GM21447 (cell line): ENCODE results near the gene EFCAB12.
A peak's percentile ranks its signal among the peaks of the same experiment; 100 is the strongest.
"Not testable (repeated sequence)": the region's sequence is repeated elsewhere in the genome, so short reads cannot be mapped to it uniquely, and the experiment has no call there.

Experiments used
- ATAC-seq: cut with Tn5 transposase; IDR thresholded peaks from one replicate; pipeline ENCODE4 v1.9.1; 2021; ENCODE audit not compliant: unreplicated experiment

EFCAB12 gene

DNA sequence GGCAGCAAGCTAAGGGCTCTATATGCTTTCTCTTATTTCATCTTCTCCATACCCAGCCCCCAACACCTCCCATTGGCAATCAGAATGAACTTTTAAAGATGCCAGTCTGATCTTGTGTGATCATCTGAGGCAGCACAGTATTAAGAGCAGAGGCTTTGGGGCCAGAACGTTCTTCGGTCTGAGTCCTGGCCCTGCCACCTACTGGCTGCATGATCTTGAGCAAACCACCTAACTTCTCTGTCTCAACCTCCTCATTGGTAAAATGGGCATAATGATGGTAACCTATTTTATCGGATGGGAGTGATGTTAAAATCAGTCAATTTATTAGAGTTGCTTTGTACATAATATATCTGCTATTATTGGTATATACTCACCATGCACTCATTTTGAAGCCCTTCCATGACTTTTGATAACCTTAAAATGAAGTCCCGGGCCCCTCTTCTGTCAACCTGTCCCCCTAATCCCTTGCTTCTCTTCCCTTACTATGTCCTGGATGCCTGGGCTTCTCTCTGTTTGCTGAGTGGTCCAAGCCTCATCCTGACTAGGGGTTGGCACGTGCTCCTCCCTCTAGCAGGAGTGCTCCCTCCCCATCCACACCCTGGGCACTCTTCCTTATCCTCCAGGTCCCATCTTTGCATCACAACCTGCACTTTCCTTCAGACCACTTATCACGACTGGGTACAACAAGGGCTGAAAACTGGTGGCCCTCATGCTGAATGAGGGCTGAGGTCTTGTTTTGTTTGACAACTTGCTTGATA, 6.3 kb downstream of the EFCAB12 start:
- ATAC-seq = no peak

DNA sequence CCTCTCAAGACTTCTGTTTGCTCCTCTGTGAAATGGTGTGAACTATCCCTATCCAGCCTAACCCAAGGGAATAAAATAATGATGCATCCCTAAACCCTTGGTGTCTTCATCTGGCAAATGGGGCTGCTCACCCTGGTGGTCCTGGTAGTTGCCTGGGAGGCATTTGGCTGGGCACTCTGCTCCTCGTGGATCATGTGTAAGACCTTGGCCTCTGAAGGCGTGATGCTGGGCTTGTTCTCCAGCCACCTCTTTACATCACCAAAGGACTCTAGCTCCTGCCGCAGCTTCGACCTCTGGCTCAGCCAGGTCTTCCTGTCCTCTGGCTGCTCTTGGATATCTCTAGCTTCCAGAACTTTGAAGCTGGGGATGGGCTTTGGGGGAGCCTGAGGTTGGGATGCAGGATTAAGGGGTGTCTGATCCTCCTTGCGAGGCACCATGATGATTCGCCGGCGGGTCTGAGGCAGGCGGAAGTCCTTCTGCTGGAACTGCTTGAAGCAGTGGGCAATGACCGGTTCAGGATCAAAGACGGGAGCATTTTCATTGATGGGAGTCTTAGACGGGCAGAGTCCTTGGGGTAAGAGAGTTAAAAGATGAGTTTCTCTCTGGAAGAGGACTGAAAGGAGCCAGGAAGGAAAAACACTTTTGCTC, 7.1 kb downstream of the EFCAB12 start:
- ATAC-seq = no peak

DNA sequence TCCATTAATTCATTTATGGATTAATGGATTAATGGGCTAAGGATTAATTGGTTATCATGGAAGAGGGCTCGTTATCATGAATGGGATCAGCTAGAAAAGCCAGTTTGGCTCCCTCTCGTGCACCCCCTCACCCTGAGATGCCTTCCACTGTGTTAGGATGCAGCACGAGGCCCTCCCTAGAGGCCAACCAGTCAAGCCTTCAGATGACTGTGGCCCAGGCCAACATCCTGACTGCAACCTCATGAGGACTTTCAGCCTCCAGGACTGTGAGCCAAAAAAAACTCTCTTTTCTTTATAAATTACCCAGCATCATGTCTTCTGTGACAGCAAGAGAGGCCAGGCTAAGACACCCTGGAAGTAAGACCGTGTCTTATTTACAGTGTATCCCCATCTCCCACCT, 9.0 kb downstream of the EFCAB12 start:
- ATAC-seq = no peak

DNA sequence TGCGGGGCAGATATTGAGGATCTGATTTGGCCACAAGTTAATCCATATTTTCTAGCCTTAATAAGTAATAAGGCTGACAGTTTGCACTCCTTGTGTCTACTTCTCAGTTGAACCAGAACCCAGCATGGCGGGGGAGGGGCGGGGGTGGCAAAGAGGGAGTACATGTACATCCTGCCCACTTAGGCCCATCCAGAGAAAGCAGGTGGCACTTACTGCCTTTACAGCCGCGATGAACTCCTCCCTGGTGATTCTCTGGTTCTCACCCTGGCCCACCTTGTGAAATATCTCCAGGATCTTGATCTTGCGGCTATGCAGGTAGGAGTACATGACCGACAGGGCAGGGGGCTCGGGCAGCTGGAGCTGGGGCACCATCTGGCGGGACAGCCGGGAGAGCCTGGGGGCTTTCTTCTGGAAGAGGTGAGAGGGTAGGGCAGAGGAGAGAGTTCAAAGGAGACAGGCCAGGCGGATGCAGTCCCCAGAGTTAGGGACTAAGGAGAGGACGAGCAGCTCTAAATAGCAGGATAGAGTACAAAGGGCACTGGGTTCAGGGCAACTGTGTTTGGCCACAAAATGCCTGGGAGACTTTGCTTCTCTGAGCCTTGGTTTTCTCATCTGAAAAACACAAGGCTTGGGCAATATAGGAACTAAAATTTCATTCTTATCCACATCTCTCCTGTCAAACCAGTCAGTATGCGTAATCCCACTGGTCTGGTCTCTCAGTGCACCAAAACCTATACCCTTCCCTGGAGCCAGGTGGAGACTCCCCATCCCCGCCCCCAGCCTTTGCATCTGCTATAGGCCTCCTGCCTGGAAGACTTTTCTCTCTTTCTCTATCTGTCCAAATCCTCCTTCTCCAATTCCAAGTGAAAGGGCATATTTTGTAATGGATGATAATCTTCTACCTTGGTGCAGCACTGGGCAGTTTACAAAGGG, 10.1 kb downstream of the EFCAB12 start:
- ATAC-seq = no peak

DNA sequence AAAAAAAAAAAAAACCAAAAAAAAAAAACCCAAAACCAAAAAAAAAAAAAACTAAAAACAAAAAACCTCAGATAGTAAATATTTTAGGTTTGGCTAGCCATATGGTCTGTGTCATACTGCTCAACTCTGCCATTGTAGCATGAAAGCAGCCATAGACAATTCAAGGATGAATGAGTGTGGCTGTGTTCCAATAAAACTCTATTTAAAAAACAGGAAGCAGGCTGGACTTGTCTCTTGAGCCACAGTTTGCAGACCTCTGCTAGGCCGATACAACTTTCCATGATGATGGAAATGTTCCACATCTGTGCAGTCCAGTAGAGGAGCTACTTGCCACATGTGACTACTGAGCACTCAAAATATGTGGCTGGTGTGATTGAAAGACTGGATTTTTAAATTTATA, 11.1 kb downstream of the EFCAB12 start:
- ATAC-seq = no peak

DNA sequence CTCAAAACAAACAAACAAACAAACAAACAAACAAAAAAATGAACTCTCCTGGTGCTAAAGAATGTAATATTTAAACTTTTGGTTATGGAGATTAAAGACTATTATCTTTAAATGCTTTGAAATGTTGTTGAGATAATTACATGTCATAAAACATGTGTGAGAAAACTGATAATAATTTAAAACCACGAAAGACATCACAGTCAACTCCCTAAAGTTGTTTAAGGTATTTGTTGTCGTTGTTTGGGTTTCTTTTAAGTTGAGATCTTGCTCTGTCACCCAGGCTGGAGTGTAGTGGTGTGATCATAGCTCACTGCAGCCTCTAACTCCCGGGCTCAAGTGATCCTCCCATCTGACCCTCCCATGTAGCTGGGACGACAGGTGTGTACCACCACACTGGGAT, 12.0 kb downstream of the EFCAB12 start:
- no peak for ATAC-seq

DNA sequence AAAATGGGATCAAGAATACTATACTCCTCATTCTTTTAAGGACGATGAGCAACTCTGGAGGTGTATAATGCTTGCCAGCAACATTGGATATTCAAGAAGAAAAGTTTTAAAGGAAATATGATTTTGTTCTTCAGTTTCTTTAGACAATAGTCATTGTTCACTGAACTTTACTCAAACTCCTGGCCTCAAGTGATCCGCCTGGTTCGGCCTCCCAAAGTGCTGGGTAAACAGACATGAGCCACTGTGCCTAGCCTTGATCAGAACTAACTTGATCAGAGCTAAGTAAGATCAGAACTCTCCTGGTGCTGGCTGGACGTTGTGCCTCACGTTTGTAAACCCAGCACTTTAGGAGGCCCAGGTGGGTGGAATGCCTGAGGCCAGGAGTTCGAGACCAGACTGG, 12.6 kb downstream of the EFCAB12 start:
- ATAC-seq = no peak

DNA sequence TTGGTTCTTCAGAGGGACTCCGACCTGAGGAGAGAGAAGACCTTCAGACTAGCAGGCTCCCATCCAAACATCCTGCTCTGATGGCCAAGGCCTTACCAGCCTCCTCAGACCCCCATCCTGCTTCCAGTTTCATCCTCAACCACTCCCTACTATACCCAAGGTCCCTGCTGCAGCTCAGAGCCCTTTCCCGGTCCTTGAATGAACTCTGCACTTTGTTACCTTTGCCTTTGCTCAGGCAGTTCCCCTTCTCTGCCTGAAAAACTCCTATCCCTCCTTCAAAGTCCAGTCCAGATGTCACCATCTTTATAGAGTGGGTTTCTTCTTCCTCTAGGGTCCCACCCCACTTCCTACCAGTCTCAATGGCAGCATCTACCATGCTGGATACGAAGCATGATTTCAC, 13.1 kb downstream of the EFCAB12 start:
- ATAC-seq = no peak

DNA sequence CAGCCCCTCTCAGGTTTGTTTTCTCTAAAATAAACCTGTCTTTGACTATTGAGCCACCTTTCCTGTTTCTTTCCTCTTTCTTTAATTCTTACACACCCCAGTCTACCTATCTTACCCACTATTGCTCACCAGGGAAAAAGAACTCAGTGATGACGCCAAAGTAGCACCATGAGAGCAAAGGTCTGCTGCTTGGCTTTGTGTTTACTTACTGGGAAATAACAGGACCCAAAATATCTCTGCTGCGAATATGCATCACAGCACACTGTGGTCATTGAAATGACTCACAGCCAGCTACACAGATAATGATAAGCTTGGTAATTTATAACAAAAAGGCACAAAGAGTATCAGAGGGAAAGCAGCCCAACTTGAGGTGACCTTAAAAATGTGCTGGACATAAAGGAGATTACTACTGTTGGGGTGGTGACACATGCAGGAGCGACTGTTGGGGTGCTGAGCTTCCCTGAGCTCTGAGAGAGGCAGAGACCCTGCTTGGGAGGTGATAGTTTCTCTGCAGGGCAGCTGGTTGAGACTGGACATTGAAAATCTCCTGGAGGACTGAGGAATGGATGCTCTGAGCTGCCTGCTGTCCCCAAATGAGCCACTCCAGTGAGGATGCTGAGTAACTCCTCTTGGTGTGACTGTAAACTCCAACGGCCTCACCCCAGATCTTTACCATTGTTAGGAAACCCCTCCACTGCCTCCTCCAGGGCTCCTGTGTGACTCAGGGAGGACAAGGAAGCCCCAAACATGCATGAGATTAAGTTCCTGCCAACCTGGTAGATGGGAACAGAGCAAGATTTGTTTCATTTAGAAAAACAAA, 14.5 kb downstream of the EFCAB12 start:
- peak; percentile 92 for ATAC-seq

DNA sequence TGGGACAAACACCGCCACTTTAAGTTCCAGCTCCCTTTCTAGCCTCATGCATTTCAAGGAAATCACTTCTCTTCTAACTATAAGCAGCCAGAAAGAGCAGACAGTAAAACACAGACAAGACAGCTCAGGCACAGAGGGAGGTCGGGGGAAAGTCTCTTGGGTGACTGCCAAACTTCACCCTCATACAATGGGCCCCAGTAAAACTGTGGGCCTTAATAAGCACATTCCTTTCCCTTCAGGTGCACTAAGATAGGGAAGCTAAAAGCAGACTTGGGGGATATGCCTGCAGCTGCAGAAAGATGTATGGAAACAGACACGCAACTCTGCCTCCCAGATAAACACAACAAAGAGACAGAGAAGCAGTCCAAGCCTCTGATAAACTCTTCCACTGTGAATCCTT, 15.2 kb downstream of the EFCAB12 start:
- ATAC-seq = not testable (repeated sequence)

DNA sequence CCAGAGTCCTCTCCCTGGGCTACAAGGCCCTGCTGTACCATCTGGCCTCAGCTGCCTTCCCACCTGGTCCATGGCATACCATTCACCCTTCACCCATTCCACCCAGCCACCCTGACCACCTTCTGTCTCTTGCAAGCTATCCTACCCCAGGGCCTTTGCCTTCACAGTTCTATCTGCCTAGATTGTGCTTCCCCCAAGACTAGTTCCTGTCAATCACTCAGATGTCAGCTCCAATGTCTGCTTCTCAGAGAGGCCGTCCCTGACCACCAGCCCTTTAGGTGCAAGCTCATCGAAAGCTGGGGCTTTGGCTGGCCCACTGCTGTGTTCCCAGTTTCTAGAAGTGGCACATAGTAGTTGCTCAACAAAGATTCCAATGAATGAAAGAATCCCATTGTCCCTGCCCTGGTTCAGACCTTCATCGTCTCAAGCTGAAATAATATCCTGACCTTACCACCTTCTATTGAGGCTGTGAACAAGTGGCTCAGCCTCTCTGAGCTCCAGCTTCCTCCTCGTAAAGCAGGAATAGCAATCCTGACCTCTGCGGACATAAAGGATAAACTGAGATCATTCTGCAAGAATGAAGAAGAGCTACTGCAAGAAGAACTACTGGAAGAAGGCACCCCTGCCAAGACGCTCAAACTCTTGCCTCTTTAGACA, 15.8 kb downstream of the EFCAB12 start:
- ATAC-seq = no peak

DNA sequence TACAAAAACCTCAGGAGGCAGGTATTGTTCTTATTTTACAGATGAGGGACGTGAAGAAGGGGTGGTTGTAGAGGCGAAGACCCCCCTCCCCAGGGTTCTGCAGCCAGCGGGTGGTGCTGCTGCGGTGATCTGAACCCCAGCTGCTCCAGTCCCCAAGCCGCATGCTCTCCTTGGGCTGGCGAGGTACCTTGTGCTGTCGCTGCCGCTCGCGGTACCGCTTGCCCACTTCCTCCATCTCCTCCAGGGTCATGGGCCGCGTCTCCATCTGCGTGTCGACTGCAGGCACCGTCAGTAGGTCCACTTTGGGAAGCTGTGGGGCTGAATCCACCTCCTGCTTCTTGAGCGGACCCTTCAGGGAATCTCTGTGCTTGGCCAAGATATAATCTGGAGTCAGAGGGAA, 17.5 kb downstream of the EFCAB12 start:
- no peak for ATAC-seq

DNA sequence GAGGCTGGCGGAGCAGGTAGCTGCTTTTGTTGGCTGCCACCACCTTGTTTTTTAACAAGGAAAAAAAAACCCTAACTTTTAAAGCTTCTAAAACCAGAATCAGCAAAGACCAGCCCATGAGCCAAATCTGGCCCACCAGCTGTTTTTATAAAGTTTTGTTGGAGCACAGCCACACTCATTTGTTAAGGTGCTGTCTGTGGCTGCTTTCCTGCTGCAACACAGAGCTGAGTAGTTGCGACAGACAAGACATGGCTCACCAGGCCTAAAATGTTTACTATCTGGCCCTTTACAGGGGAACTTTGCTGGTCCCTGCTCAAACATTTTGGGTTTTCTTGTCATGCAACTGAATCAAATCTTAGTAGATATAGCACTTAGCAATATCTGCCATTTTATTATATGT, 18.9 kb downstream of the EFCAB12 start:
- ATAC-seq = no peak

DNA sequence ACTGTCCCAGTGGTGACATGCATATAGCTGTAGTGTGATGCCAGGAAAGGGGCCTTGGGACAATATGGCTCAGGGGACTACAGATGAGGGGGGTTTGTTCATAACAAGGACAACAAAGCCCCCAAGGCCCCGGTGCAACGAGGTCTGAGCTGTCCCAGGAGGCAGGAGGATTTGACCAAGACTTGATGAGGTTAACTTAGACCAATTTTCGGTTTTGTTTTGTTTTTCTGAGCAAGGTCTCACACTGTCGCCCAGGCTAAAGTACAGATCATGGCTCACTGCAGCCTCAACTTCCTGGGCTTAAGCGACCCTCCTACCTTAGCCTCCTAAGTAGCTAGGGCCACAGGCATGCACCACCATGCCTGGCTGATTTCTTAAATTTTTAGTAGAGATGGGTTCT, 23.8 kb downstream of the EFCAB12 start:
- ATAC-seq = no peak

DNA sequence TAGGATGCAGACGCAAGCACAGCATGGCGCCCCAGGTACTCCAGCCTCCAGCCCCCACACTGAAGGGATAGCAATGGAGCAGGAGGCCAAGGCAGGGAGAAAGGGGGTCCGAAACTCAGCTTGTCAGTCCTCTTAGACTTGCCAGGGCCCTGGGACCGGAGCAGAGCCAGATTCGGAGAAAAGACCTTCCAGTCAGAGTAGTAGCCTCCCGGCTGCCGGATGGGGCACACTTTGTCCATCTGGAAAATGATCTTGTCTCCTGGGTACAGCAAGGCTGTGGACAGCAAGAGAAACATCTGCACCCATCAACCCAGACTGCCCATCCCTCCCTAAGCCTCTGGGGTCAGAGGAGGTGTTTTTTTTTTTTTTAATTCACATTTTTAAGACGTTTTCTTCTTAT, 24.3 kb downstream of the EFCAB12 start:
- ATAC-seq = no peak

DNA sequence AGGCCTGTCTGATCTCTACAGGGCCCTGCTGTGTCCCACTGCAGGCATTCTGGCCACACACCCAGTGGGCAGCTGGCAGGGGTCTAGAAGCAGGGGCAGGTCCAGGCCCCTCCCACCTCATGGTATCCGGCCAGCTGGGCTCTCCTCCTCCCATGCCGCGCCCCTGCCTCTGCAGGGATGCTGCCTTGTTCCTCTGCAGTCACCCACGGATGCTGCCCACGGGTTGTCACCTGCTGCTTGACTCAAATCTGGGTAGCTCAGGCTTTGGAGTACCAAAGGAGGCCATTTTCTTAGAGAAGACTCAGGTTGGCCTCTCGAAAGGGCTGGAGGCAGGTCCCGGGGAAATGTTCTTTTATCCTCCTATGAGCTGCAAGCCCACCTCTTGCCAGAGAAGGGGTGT, 25.0 kb downstream of the EFCAB12 start:
- ATAC-seq = no peak

DNA sequence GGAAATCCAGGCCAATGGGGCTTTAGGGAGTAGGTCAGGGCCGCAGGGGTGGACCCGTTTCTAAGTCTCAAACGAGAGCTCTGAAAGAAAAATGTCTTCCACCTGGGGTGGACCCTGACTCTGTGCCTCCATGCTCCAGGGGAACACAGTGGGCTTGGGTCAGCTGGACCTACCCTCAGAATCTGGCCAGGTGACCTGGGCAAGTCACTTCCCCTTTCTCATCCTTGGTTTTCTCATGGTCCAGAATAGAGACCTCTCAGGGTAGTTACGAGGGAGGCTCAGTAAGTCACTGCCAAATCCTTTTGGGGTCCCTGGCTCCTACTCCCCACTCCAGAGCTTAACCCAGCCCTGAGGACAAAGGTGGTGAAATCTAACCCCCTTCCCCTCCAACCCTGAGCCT, 25.8 kb downstream of the EFCAB12 start:
- ATAC-seq = no peak

DNA sequence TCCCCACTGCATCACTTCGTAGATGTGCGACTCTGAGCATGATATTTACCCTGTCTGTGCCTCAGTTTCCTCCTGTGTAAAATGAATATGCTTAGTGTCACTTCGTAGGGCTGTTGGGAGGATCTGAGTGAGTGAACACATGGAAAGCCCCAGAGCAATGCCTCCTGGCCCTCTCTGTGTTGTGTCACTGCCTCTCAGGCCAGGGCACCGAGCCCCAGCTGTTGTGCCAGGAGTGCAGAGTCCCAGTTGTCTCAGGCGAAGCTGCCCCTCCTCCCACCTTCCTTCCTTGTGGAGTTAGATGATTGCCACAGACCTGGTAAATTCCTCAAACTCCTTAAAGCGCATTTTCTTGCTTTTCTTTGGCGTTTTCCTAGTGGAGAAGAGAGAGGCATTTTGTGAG, 26.2 kb downstream of the EFCAB12 start:
- ATAC-seq = no peak

DNA sequence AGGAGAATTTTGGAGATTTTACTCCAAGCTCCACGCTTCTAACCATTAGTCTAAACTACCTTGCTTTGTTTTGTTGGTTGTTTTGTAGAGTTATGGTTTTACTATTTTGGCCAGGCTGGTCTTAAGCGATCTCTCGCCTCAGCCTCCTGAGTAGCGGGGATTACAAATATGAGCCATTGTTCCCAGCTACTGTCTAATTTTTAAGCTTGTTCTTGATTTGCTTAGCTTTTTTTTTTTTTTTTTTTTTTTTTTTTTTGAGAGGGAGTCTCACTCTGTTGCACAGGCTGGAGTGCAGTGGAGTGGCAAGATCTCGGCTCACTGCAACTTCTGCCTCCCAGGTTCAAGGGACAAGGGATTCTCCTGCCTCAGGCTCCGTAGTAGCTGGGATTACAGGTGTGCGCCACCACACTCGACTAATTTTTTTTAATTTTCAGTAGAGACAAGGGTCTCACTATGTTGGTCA, 28.5 kb downstream of the EFCAB12 start:
- peak; percentile 20 for ATAC-seq

DNA sequence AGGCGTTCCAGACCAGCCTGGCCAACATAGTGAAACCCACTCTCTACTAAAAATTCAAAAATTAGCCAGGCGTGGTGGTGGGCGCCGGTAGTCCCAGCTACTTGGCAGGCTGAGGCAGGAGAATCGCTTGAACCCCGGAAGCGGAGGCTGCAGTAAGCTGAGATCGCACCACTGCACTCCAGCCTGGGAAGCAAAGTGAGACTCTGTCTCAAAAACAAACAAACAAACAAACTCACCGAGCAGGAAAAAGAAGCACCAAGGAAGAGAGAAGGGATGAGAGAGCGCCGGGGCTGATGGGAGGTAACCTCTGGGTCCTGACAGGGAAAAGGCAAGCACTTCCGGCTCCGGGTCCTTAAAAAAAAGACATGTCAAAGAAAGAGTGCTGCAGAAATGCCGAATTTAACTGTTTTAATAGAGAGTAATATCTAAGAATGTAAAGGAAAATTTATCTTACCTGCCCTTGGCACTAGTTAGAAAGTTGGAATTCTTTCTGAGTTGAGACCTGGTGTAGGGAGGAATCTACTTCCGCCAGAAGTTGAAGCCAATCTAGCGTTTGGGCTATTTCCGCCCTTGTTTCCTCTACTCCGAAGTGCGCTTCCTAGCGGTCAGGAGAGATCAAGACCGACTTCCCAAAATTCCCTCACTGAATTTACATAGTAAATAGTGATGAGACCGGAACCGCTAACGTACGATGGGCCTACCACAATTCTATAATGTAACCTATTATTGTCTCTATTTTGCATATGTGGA, 29.1 kb downstream of the EFCAB12 start:
- ATAC-seq = peak; percentile 82
